SH-SY5Y (cell line): Measurements from ENCODE around the gene BST1.

Experiments
- GATA2 ChIP-seq: IDR thresholded peaks from 2 replicates; pipeline ENCODE4 v1.6.1; 2011; ENCODE audit warnings: mild to moderate bottlenecking, low read depth, low read length
- GATA3 ChIP-seq: IDR thresholded peaks from 2 replicates; pipeline ENCODE4 v1.6.1; 2011; ENCODE audit warnings: low read depth, mild to moderate bottlenecking, low read length, moderate library complexity

- TF ChIP-seq GATA2 (no peak), GATA3 (no peak)
Measured at GRCh38 chr4:15656038-15656470, 46.8 kb upstream of the BST1 start.
